KMS-11 (cell line): ENCODE results near the gene RIMKLA.
A peak's percentile ranks its signal among the peaks of the same experiment; 100 is the strongest.

Experiments
- H2AFZ ChIP-seq: fragments of 200-600 bp; sonication (generic); 2 replicates; pipeline ENCODE4 v1.6.1; 2016; ENCODE audit warnings: antibody characterized with exemption, mixed run types, low read depth
- H3K27ac ChIP-seq: fragments of 200-600 bp; sonication (generic); 2 replicates; pipeline ENCODE4 v1.6.1; 2016; ENCODE audit warnings: mild to moderate bottlenecking, mixed run types
- H3K27me3 ChIP-seq: fragments of 200-600 bp; sonication (generic); 2 replicates; pipeline ENCODE4 v1.6.1; 2017; ENCODE audit warnings: mild to moderate bottlenecking, low read depth, mixed run types, moderate library complexity; ENCODE audit not compliant: insufficient read depth
- H3K36me3 ChIP-seq: fragments of 200-600 bp; sonication (generic); 2 replicates; pipeline ENCODE4 v1.6.1; 2017; ENCODE audit warnings: mild to moderate bottlenecking, mixed run types; ENCODE audit not compliant: insufficient read depth
- H3K4me1 ChIP-seq: fragments of 200-600 bp; sonication (generic); 2 replicates; pipeline ENCODE4 v1.6.1; 2016; ENCODE audit warnings: mild to moderate bottlenecking, low read depth, mixed run types; ENCODE audit not compliant: poor library complexity, severe bottlenecking
- H3K4me2 ChIP-seq: fragments of 200-600 bp; sonication (generic); 2 replicates; pipeline ENCODE4 v1.7.0; 2016; ENCODE audit warnings: mild to moderate bottlenecking, mixed run types
- H3K4me3 ChIP-seq: fragments of 200-600 bp; sonication (generic); IDR thresholded peaks from 2 replicates; pipeline ENCODE4 v1.6.1; 2017; ENCODE audit warnings: low read depth, low read length, mixed read lengths; ENCODE audit not compliant: insufficient read depth
- H3K79me2 ChIP-seq: fragments of 200-600 bp; sonication (generic); 2 replicates; pipeline ENCODE4 v1.6.1; 2016; ENCODE audit warnings: low read depth, mixed run types; ENCODE audit not compliant: insufficient read depth
- H3K9ac ChIP-seq: fragments of 200-600 bp; sonication (generic); 2 replicates; pipeline ENCODE4 v1.6.1; 2016; ENCODE audit warnings: mild to moderate bottlenecking, mixed run types
- H4K20me1 ChIP-seq: fragments of 200-600 bp; sonication (generic); 2 replicates; pipeline ENCODE4 v1.6.1; 2016; ENCODE audit warnings: mild to moderate bottlenecking, mixed run types; ENCODE audit not compliant: insufficient read depth
- CTCF ChIP-seq: fragments of 200-600 bp; sonication (generic); conservative IDR thresholded peaks from 2 replicates; pipeline ENCODE4 v1.6.1; 2017; ENCODE audit warnings: low read depth, mild to moderate bottlenecking, antibody characterized with exemption, low read length, moderate library complexity, mixed read lengths

RIMKLA gene

GRCh38 chr1:42379794-42380585, 602 bp upstream of the RIMKLA start:
- Histone ChIP-seq H3K27me3 (0 out of 2 replicates have a peak, but pooled peaks cover 6% of the 10 kb centered on the region), H3K36me3 (no peaks in the 10 kb centered on the region), H4K20me1 (no peaks in the 10 kb centered on the region), H3K4me1 (peaks cover 5% of the 10 kb centered on the region), H3K79me2 (no peaks in the 10 kb centered on the region), H3K4me2 (peak overlapping the region; percentile 36; the same call in 1 of the 2 replicates), H3K9ac (no peak overlapping the region), H2AFZ (peak overlapping the region; percentile 76), H3K27ac (no peak overlapping the region), H3K4me3 (no peak overlapping the region)
- no peak for TF ChIP-seq CTCF

- Histone ChIP-seq H3K4me3 (no peak overlapping the region), H3K9ac (no peak overlapping the region), H2AFZ (peak overlapping the region; percentile 76; the same call in 1 of the 2 replicates), H3K4me1 (peaks cover 5% of the 10 kb centered on the region), H3K27me3 (0 out of 2 replicates have a peak, but pooled peaks cover 6% of the 10 kb centered on the region), H3K27ac (no peak overlapping the region), H3K36me3 (no peaks in the 10 kb centered on the region), H3K4me2 (peak overlapping the region; percentile 41), H3K79me2 (no peaks in the 10 kb centered on the region), H4K20me1 (no peaks in the 10 kb centered on the region)
- TF ChIP-seq CTCF: no peak
Observed at GRCh38 chr1:42381280-42381673, 685 bp downstream of the RIMKLA start.

DNA sequence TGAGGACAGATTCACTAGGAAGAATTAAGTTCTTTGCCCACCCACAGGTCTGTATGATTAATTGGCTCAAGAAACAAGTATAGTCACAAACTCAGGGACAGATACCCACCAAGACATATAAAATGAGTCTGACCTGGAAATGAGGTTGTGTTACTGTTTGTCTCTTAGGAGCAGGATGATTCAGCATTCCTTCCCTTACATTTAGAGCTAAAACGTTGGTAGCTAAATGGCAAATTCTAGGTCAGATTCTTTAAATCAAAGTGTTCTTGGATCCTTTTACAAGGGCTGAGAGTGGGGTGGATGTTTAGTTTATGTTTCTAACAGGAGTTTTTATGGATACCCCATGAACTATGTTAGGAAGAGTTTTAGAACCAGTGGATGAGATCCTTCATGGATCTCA, 4.7 kb downstream of the RIMKLA start:
- Histone ChIP-seq H3K27ac (no peak overlapping the region), H3K4me2 (no peak overlapping the region), H3K36me3 (no peaks in the 10 kb centered on the region), H3K4me3 (no peak overlapping the region), H4K20me1 (no peaks in the 10 kb centered on the region), H3K79me2 (no peaks in the 10 kb centered on the region), H3K9ac (no peak overlapping the region), H3K27me3 (0 out of 2 replicates have a peak, but pooled peaks cover 6% of the 10 kb centered on the region), H2AFZ (no peak overlapping the region), H3K4me1 (no peaks in the 10 kb centered on the region)
- no peak for TF ChIP-seq CTCF

- Histone ChIP-seq H3K4me1 (no peaks in the 10 kb centered on the region), H3K9ac (no peak overlapping the region), H4K20me1 (no peaks in the 10 kb centered on the region), H3K27ac (no peak overlapping the region), H3K79me2 (no peaks in the 10 kb centered on the region), H3K36me3 (no peaks in the 10 kb centered on the region), H3K4me2 (no peak overlapping the region), H2AFZ (no peak overlapping the region), H3K27me3 (0 out of 2 replicates have a peak, but pooled peaks cover 6% of the 10 kb centered on the region), H3K4me3 (no peak overlapping the region)
- TF ChIP-seq CTCF: no peak
Observed at GRCh38 chr1:42386051-42386450, 5.5 kb downstream of the RIMKLA start.
